Activated naive CD4-positive, alpha-beta T cell treated with anti-CD3 and anti-CD28 coated beads, Interleukin-2, amount 50 U/mL, for 16 hours (primary cell): Measurements from ENCODE around the gene SLK.

Experiments used
- DNase-seq: peaks from one replicate; pipeline ENCODE4 v3.0.0-alpha.2; 2020

The SLK gene

DNA sequence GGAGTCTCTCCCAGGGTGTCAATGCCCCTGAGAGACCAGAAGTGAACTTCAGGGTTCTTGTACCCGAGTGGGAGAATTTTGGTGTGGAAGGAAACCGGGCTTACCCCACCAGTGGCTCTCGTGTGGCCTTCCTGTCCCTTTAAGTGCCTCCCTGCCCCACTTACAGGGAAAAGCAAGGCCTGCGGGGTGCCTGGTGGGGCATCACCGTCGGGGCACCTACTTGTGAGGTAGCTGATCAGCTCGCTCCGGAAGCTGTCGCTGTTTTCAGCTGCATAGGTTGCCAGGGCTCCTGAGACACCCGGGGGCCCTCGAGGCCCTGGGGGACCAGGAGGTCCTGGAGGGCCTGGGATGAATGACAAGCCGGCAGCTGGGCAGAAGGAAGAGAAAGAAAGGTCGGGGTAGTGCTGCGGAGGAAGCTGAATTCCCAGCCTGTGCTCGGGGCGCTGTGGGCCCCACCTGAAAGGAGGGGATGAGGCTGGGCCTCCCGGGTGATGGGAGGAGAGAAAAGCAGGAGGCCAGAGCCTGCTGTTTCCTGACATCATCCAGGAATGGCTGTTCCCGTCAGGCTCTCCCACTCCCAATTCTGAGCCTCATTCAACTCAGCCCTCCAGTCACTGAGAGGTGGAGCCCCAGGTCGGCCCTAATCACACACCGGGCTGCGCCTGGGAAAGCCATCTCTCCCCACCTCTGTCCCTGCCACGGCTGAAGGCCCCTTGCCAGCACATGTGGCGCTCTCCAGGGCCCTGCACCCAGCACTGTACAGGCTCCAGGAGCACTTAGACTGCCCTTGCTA lies 67.7 kb downstream of the SLK start:
- no peak for DNase-seq

DNA sequence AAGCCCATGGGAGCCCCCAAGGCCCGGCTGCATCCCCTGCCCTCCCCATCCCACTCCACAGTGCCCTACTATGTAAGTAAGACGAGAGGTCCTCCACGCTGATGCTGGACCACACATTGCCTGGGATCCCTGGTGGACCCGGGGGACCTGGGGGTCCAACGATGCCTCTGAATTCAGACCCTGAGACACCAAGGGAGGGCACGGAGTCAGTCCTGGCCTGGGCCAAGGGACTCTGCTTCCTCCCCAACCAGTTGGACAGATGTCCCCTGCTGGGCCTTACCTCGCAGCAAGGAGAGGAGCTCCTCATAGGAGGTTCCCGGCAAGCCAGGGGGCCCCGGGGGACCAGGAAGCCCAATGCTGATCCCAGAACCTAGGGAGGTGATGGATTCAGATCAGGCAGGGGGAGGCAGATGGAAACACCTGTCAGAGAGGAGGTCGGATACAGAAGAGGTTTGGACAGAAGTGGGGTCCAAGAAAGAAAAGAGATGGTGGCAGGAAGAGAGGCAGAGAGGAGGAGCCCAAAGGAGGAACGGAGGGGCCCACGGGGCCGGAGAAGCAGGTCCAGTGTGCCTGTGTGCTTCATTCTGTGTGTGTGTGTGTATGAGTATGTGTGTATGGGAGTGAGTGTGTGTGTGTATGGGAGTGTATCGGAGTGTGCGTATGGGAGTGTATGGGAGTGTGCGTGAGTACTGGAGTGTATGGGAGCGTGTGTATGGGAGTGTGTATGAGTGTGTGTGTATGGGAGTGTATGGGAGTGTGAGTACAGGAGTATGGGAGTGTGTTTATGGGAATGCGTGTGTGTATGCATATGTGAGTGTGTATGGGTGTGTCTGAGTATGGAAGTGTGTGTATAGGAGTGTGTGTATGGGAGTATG lies 68.5 kb downstream of the SLK start:
- no peak for DNase-seq

DNA sequence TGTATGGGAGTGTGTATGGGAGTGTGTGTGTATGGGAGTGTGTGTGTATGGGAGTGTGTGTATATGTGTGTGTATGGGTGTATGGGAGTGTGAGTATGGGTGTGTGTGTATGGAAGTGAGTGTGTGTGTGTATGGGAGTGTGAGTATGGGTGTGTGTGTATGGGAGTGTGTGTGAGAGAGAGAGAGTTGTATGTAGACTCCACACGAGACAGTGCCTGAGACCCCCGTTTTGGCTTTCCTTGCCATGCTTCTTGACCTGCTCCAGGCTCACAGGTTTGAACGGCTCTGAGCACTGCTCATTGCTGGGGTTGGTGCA lies 69.1 kb downstream of the SLK start:
- DNase-seq = no peak

DNA sequence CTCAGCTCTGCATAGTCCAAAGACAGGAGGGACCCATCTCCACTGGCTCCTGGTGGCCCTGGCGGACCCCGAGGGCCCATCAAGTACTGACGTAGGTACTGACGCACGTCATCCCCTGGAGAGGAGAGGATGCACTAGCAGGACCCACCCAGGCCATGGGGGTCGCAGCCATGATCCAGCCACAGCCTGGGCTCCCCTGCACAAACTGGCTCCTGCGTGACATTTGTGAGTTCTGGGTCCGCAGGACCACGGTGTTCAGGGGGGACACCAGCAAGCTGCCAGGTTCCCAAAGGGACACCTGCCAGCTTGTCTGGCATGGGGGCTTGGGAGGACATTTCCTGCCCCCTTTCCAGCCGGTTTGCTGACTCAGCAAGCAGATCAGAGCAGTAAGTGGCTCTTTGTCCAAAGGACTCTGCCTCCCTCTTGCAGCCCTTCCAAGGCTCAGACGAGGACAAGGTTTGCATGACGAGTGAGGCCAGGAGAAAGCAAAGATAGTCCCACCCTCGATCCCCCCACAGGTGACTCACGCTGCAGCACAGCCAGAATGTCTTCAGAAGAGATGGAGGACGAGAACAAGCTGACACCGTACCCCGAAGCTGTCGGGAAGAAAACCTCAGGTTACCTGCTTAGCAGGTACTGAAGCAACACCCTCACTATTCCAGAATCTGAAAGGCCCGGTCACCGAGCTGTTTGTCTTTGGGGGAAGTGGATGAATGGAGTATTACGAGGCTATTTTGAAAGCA lies 69.7 kb downstream of the SLK start:
- no peak for DNase-seq

DNA sequence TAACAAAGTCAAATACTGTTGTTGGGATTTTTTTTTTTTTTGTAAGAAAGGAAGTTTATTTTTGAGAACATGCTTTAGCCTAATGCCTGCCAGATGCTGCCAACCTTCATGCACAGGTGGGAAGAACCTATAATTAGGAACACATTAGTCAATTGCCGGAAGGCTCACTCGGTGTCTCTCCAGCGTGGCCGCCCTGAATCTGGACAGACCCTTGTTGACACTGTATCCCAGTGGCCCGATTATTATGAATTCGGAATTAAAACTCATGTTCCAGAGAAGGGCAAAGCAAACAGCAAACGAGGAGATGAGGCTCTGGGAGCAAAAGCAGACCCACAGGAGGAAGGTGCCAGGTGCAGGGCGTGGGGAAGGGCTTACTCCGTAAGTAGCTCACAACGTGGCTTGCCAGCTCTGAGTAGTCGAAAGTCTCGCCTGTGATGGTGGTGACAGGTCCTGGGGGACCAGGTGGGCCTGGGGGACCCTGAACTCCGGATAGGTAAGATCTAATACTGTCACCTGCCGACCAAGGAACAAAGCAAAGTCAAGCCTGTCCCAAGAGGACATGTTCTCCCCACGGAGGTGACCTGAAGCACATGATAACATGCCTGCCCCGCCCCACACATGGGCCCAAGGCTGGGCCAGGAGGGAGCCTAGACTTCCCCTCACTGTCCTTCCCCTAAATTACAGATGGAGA lies 70.5 kb downstream of the SLK start:
- no peak for DNase-seq

DNA sequence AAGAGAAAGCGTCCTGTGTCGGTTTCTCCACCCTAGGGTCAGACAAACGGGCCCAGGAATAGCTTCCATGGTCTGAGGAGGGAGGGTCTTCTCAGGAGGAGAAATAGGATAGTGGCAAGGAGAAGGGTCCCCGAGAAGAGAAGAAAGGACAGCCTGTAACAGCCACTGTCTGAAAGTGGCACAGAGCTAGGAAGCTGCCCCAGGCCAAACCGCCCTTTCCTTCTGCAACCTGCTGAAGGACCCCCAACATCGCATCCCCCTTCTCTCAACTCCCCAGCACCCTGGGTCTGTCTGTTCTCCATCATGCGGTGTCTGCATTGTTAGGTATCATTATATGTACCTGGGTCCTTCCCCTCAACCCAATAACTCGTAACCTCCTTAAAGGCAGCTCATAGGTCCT lies 71.6 kb downstream of the SLK start:
- DNase-seq = no peak

DNA sequence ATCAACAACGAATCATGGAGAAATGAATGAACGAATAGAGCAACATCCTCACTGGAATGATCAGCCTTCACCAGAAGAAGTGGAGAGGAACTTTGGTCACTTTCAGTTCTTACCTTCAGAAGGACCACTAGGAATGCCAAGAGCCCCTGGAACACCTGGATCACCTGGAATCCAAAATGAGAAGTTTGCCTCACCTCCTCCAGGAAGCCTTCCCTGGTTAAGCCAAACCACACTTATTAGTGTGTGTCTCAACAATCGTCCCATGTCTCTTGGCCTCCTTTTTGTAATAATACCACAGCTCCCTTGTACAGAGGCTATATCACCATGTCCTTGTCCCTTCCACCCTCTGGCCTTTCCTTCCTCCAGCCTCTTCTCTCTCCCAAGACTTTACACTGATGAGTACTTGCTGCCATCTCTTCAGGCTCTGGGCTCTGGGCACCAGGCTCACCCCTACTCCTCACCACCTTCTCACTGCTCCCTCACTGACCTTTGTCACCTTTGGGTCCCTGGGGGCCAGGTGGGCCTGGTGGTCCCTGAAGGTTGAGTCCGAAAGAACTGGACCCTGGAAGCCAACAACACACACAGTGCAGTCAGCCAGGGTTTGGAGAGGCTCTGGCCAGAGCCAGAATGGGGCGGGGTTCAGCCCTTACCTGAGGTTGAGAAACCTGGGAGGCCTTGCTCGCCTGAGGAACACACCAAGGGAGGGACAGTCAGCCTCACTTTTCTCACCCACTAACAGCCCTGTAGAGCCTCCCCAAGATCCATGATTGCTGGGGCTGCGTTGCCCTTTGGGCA lies 72.2 kb downstream of the SLK start:
- no peak for DNase-seq

DNA sequence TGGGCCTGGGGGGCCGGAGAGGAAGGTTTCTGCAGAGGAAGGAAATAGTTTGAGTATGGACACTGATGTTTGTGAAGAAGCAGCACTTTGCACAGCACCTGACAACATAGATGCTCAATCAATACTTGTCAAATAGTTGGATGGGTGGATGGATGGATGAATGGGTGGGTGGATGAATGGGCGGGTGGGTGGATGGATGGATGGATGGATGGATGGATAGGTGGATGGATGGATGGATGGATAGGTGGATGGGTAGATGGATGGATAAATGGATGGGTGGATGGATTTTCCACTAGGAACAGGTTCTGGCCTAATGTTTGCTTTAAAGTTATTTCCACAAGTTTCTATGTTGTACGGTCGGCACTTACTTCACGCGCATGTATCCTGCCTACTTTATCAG lies 73.4 kb downstream of the SLK start:
- DNase-seq = no peak

DNA sequence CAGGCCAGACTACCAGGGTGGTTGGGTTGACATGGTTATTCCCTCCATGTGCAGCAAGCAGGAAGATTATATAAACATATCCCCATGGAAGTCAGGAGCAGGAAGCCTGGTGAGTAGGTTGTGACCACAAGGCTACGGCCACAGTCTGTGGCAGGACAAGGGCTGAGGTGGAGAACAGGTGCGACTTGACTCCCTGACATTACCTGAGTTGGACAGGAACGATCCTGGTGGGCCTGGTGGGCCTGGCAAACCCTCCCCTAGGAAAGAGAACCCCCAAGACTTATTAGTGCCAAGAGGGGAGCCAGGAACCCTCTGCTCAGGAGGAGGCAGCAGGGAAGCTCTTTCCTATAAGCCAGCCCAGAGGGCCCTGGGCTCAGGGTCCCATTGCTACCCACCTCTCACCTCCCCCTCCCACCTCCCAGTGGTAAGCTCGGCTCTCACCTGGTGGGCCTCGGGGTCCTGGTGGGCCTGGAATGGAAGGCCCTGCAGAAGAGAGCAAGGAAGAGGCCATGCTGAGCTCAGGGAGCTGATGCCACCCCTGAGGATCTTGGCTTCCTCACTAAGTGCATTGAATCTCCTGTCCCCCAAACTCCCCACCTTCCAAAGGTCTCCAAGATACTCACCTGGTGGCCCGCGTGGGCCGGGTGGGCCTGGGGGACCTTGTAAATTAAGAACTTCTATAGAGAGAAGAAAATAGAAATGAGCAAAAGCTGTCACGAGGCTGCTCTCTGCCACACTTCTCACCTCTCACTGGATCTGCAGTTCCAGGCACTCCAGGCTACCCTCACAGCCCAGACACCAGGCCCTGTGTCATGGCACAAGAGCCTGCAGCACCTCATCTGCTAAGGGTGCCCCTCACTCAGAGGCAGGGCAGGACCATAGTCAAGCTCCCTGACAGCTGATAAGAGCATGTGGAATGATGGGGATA lies 74.2 kb downstream of the SLK start:
- no peak for DNase-seq

DNA sequence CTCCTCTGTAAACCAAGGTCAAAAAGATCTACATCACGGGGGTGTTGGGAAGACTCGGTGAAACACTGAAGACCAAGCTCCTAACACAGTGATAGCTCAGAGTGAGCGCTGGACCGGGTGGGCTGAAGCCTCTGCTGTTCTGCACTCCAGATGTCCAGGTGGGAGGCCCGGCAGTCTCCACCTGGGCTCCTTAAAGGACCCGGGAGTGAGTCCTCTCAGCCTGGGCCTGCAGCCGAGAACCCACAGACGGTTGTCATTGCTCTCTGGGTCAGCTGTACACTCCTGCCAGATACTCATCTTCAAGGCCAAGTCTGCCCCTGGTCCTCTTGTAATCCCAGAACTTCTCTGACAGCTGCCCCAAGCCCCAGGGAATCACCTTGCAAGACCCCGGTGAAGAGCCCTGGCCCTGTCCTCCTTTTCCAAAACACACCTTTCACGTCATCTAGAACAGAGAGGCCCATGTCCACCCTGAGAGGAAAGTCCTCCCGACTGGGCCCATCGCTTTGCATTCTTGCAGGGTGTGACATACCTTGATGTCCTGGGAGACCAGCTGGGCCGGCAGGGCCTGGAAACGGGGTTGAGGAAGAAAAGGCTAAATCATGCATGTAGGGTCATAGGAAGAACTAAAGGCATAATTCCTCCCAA lies 75.1 kb downstream of the SLK start:
- DNase-seq = no peak

DNA sequence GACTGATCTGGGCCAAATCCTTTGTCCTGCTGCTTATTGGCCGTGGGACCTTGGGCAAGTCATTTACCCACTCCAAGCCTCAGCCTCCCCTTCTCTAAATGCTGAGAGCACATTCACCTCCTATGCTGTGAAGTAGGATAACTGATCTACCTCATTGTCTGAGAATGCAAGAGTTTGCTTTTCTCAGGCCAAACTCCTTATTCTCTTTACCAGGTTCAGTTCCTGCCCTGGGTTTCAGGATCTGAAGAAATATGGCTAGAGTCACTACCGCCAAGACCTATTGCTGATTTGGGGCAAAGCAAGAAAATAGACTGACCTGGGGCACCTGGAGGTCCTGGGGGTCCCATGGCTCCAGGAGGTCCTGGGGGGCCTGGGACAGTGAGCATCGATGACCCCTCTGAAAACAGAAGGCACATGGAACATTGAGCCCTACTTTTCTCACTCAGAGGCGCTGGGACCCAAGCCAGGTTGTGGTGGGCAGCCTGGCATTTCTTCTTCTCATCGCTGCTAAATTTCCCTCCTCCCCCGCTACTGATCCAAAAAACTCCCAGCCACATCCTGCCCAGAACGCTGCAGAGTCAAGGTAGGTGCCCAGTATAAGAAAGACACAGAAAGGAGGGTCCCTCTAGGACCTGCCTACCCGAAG lies 76.4 kb downstream of the SLK start:
- no peak for DNase-seq

DNA sequence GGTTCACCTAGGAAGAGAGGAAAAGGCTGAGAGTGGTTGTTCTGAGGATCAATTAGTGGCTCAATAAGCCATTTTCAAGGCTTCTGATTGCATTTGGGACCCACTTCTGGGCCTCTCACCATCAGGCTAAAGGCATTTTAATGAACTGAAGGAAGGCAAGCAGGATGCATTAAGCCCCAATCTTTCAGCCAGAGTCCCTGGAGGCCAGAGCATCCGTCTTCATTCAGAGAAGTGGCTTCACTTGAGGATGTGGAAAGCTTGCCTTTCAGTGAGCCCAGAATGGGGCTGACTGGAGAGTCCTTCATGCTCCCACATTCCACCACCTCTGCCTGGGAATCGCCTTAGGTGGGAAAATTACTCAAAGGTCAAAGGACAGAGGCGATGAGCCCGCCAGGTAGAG lies 76.9 kb downstream of the SLK start:
- DNase-seq = no peak

DNA sequence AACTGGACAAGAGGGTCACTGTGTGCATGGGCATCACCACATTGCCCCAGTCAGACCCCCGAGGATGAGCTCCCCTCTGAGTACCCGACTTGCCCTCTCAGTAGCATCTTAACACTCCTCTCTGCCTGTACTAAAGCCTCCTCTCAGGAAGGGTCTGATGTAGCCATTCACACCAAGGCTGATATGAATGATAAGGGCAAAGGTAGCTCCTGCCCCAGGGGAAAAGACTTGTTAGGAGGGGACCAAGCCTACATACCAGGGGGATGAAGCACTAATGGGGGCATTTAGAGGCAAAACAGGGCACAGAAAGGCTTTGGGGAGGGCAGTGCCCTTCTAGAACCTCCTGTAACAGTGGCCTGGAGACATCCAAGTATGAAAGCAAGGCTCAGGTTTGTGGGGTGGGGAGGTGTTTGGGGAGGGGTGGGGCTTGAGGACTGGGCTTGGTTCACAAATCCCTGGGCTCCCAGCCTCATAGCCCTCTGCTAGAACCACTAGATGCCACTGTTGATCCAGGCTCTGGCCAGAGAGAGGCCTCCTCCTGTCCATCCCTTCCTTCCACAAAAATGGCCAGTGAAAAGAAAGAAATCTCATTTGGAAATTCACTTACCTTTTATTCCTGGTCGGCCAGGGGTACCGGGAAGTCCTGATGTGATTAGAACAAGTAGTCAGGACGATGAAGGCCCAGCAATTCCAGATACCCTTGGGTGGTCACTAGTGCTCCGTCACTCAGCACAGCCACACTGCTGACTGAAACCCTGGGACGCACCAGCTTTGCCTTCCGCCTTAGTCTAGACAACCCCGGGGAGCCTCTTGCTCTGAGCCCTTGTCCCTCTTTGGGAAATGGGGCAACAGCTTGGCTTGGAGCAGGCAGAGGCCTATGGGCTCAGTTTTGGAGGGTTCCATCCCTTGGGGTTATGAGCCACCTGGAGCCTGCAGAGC lies 78.5 kb downstream of the SLK start:
- no peak for DNase-seq

DNA sequence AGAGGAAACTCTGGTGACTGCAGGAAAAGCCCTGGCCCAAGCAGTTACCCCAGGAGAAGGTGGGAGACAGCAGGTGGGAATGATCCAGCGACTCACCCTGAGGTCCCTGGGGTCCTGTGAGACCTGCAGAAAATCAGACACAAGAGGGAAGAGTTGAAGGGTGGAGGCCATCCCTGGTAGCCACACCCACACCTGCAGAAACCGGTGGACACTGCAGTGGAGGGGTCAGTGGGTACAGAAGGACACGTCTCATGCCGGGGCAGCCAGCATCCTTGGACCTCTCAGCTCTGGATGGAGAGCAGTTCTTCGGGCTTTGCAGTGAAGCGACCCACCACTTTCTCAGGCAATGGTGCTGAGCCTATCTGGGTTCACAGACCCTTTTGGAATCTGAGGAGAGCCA lies 79.7 kb downstream of the SLK start:
- DNase-seq = no peak

DNA sequence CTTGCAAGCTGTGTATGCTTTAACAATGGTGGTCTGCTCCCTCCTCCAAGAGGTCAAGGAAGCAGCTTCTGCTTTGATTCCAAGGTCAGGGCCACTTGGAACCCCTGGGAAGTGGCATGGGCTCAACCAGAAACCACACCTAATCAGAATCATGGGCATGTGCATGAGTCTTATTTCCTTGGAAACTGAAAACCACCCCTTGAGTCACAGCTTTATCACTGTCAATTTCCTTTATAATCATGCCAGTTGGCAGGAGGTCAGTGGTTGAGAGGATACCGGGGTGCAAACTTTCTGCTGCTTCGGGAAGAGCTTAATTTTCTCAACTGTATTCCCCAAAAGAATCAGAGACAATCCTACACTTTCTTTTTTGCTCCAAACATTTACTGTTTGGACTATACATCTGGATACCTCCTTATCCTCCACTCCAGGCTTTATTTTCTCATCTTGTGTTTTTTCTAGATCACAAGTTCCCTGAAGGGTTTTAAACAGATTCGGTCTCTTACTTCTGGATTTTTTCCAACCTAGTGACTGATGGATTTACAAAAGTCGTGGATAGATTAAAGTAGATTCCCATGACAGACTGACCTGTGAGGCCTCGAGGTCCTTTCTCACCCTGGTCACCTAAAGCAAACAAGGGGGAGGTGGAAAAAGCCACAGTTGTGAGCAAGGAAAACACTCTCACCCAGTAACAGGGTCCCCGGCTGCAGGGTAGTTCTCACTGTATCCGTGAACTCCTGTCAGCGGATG lies 82.7 kb downstream of the SLK start:
- DNase-seq = no peak

DNA sequence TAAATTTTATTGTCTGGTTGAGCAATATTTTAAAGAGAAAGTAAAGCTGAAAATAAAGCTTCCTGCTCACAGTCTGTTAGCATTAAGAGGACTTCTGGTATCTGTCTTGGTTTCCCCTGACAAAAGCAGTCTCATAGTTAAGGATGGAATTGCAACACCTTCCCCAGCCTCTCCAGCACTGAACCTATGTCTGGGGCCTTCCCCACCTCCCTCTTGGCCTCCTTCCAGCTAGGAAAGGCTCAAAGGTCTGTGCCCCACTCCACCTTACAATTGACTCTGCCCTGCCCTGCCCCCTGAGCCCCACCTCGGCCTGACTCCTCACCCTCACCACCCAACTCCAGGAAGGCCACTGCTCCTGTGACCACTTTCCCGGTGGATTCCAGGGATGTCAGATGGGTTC lies 85.5 kb downstream of the SLK start:
- no peak for DNase-seq

DNA sequence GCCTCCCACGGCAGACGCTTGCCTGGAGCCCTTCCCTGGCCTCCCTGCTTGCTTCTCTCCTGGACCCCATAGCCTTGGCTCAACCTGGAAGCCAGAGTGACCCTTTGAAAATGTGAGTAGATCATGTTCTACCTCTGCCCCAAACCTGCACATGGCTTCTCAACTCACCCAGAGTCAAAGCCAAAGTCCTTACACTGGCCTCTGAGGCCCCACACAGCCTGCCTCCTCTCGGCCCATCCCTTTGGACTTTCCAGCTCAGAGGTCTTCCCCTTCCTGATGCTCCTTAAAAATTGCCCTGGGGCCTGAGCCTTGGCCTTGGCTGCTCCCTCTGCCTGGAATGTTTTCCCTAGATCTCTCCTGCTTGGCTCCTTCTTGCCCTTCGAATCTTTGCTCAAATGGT lies 86.3 kb downstream of the SLK start:
- no peak for DNase-seq

DNA sequence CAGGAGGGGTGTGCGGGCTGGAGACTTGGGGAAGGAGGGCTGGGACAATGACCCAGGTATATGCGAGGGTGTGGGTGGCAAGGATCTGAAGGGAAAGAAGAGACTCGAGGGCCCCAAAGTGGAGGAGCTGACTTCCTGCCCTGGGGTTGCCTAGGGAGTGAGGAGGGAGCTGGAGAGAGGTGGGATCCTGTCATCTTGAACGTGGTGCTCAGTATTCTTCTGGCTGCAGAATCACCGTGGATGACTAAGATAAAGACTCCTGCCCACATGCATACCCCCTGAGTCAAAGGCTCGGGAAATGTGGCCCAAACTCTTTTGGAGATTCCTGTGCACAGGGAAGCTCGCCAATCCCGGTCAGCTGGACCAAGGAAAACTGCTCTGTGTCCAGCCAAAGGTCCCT lies 87.5 kb downstream of the SLK start:
- DNase-seq = no peak
